Measurements from ENCODE around the gene DUOX1.

Gene DUOX1

DNA sequence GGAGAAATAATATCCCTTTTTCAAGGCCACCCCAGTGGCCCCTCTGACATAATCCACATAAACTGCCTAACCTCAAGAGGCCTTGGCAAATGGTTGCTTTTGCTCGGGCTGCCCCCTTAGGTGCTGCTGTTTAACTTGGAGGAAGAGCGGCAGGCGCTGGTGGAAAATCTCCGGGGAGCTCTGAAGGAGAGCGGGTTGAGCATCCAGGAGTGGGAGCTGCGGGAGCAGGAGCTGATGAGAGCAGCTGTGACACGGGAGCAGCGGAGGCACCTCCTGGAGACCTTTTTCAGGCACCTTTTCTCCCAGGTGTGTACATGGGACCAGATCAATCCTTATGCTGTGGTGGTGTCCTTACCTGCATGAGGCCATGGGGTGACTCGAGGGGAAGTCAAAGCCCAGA lies 15.0 kb downstream of the DUOX1 start:
- no peak for DNase-seq

DNA sequence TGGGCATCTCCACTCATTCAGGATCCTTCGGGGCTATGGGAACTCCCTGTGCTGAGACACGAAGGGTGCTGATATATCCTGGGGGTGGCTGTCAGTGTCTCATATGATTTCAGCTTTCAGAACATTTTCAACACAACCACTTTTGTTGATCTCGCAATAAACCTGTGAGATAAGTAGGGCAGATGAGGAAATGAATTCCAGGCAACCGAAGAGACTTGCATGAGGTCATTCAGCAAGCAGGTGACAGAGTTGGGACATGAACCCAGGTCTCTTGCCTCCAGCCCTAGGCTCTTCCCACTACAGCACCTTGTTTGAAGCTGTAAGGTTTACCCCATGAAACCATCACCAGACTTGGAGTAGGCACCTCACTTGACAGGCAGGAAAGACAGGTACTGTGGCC lies 16.6 kb downstream of the DUOX1 start:
- DNase-seq = no peak

DNA sequence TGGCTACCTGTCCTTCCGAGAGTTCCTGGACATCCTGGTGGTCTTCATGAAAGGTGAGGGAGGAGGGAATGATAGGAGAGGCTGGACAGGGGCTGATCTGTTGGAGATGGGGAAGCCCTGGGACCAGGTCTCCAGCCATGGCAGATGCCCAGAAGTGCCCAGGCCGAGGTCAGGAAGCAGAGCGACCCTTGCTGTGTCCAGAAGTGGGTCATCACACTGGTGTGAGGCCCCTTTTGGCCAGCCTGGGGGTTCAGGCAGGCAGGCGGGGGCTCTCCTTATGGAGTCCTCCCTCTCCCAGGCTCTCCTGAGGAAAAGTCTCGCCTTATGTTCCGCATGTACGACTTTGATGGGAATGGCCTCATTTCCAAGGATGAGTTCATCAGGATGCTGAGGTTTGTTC lies 17.8 kb downstream of the DUOX1 start:
- no peak for DNase-seq

DNA sequence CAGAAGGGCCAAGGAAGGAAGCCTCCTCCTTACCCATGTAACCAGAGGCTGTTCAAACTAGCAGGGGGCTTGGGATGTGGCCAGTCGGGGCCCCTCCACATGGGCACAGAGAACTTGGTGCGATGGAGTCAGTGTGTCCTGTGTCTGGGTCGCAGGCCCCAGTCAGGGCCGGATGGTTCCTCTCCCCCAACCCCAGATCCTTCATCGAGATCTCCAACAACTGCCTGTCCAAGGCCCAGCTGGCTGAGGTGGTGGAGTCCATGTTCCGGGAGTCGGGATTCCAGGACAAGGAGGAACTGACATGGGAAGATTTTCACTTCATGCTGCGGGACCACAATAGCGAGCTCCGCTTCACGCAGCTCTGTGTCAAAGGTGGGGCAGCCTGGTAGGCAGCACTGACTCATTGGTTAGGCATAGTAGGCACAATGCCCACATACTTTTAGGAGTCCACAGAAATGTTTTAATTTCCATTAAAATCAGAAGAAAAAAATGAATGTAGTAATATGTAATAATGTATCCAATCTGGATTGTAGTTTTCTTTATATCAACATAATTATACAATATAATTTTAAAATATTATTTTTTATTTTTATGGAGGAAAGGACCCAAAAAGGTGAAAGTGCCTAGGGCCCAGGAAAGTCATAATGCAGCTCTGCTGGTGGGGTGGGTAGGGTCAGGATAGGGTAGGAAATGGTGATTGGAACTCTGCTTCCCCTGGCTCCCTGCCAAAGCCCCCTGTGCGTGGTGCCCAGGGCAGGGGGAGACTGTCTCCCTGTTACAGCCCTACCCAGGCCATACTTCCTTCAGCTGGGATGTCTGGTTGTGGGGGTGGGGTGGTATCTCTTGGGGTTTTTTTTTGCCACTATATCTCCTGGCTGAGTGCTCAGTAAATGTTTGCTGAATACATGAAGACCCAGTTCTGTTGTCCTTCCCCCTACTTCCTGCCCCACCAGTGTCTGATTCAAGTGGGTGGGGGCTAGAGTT lies 18.6 kb downstream of the DUOX1 start:
- DNase-seq = no peak

DNA sequence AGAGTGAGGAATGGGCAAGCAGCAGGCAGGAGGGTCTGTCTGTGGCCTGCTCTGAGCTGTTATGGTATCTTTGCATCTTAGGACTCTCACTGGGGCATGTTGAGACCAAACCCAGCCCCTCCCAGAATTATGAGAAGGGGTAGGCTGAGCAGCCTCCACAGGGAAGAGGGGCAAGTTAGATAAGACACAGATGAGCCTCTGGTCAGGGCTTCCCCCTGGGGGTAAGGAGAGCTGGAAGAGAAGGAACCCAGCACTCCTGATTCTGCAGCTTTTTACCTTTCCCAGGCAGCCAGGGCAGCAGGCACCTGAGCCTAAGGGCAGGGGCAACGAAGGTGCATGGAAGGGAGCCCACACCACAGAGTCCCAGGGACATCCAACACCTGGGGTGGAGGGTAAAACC lies 19.3 kb downstream of the DUOX1 start:
- DNase-seq = no peak

DNA sequence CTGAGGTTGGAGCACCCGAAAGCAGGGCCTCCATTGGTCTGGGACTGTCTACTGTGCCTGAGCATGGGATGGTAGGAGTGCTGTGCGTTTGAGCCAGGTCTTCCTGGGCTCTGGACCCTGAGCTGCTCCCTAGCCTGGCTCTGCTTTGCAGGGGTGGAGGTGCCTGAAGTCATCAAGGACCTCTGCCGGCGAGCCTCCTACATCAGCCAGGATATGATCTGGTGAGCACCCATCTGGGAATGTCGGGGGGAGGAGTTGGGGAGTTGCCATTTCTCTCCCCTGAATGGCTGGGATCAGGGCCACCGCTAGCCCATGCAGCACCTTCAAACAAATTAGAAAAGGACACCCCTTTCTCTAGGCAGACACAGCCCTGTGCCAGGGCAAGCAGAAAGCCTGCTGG lies 20.7 kb downstream of the DUOX1 start:
- DNase-seq = no peak

DNA sequence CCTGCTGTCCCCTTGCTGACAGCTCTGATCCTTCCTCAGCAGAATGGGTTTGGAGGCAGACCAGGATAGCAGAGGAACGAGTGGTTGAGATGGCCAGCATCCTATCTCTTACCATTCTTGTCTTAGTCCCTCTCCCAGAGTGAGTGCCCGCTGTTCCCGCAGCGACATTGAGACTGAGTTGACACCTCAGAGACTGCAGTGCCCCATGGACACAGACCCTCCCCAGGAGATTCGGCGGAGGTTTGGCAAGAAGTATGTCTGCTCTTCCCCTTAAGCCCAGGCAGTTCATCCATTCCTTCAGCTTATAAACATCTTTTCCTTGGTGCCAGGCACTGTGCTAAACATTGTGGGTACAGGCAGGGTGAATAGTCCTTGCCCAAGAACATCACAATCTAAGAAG lies 21.2 kb downstream of the DUOX1 start:
- no peak for DNase-seq

DNA sequence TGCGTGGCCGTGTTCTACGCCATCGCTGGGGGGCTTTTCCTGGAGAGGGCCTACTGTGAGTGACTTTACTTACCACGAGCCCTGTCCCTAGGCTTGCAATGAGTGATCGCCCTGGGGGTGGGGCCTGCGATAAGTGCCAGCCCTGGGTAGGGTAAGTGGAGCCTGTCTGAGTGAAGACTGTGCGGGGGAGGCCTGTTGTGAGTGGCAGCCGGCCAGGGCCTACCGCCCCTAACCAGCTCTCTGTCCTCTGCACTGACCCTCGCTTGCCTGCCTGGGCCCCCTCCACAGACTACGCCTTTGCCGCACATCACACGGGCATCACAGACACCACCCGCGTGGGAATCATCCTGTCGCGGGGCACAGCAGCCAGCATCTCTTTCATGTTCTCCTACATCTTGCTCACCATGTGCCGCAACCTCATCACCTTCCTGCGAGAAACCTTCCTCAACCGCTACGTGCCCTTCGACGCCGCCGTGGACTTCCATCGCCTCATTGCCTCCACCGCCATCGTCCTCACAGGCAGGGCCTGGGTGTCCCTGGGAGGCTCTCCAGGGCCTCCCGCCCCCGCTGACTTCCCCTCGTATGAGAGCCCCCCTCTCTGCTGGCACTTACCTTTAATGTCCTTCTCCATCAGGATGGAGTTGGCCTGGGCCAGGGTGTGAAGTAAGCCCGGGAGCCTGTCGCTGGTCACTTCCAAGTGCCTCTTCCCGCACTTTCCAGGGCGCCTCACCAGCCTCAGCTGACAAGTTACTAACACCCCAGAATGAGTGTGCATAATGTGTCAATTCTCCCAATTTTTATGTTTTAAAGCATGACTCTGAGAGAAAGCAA lies 22.4 kb downstream of the DUOX1 start:
- DNase-seq = no peak

DNA sequence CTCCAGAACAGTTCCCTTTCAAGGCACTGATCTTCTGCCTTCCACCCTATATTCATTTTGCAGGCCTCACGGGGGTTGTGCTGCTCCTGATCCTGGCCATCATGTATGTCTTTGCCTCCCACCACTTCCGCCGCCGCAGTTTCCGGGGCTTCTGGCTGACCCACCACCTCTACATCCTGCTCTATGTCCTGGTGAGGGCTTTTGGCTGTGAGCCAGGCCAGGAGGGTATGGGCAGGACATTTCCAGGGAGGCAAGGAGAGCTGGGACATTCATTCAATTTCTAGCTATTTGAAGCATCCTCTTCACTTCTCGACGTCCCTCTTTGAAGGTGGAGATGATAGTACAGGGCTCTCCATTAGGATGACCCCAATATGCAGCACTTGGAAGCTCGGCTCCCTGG lies 25.9 kb downstream of the DUOX1 start:
- DNase-seq = no peak

DNA sequence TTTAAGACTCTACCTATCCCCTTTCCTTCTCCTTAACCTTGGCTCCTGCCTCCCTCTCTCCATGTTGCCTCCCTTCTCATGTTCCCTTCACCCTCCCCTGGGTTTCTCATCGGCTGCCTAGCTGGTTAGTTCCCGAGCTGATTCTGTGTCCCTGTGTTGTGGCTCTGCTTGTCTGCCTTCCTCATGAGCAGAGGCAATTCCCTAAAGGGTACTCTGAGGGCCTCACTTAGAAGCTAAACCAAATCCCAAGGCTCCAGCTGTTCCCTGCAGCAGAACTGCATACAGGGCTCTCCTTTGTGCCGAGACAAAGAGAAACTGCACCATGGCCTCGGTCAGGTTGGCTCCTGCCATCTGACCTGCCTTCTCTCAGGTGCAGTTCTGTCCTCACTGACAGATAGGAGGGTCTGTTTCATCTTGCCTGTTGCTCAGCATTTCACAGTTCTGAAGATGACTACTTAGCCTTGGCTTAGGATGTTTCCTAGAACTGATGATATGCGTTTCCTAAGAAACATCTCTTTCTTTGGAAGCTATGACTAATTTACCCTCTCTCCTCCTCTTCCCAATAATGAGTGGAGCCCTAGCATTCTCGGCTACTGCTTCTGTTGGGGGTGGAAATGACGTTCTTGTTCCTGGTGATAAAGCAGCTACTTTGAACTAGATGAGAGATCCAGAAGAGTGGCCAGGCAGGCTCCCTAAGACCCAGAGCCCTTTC lies 27.1 kb downstream of the DUOX1 start:
- DNase-seq = no peak

DNA sequence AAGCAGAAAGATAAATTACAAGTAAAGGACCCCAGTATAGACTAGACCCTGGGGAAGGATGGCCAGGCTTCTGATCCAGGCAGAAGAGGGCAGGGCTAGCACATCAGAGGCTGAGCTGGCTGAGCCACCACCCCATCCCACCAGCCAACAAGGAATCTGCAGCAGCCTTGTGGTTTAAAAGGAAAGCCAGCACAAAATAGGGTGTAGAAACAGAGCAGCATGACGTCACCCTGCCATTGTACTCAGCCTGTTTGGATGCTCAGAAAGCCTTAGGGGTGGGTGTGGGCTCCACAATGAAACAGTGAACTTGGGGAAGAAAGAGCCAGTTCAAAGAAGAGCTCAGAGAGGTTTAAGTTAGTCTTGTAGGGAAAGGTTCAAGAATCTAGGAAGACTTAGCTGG lies 28.2 kb downstream of the DUOX1 start:
- no peak for DNase-seq

DNA sequence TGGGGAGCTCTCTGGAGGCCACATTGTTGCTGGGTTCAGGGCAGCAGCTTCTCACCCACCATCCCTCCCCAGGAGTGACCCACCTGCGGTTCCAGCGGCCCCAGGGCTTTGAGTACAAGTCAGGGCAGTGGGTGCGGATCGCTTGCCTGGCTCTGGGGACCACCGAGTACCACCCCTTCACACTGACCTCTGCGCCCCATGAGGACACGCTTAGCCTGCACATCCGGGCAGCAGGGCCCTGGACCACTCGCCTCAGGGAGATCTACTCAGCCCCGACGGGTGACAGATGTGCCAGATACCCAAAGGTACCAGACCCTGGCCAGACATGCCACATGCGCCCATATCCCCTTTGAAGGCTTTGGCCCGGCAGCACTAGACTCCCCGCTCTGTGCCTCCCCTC lies 31.9 kb downstream of the DUOX1 start:
- DNase-seq = no peak

DNA sequence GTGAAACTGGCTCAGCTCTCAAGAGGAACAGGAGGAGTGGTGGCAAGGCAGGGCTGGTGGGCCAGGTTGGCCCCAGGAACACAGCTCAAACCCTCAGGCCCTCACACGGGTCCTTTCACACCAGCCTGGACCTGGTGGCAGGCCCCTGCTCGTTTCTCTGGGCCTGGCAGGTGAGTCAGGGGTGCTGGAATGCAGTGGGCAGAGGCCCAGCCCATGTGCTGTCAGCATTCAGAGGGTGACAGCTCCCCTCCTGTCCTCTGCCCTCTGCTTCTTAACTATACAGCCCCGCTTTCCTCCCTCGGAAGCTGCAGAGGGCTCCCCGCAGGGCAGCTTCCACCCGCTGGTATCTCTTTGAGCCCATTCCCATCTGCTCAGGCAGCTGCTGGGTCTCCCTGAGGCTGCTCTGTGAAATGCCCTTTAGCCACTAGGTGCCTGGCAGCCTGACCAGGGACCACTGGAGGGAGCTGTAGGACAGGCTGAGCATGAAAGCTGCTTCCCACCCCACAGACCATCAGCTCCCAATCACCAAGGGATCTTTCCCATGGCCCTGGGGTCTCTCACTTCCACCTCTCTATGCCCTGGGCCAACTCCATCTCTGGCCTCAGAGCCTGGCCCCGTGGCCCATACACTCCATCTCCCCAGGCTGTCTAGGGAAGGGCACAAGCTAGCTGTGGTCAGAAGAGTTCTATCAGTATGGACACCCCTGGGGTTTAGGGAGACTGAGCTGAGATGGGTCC lies 33.1 kb downstream of the DUOX1 start:
- no peak for DNase-seq

DNA sequence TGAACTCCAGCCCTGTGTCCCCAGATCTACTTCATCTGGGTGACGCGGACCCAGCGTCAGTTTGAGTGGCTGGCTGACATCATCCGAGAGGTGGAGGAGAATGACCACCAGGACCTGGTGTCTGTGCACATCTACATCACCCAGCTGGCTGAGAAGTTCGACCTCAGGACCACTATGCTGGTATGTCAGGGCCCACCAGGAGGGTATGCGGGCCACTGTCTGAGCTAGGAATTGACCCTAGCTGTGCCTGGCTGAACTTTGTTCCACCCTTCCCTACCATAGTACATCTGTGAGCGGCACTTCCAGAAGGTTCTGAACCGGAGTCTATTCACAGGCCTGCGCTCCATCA lies 33.7 kb downstream of the DUOX1 start:
- no peak for DNase-seq

DNA sequence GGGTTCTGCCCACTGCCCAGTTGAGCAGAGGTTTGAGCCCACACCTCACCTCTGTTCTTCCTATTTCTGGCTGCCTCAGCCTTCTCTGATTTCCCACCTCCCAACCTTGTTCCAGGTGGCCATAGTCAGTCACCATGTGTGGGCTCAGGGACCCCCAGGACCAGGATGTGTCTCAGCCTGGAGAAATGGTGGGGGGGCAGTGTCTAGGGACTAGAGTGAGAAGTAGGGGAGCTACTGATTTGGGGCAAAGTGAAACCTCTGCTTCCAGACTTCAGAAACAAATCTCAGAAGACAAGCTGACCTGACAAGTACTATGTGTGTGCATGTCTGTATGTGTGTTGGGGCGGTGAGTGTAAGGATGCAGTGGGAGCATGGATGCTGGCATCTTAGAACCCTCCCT lies 35.1 kb downstream of the DUOX1 start:
- no peak for DNase-seq

DNA sequence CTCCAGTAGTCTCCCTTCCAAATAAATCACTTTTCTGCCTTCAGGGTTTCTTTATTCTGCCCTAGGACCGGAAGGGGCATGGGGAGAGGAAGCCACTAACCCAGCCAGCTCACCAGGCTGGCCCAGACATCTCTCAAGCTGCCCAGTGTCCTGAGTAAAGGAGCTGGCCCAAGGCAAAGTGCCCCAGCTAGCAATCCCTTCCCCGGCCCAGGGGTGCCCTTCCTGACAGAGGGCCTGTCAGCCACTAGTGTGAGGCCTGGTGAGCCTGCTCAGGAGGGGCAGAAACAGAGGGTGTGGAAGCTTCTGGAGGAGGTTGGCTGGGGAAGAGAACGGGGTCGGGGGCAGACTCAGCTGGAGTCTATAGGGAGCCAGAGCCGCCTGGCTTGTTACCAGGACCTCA lies 35.7 kb downstream of the DUOX1 start:
- no peak for DNase-seq

DNA sequence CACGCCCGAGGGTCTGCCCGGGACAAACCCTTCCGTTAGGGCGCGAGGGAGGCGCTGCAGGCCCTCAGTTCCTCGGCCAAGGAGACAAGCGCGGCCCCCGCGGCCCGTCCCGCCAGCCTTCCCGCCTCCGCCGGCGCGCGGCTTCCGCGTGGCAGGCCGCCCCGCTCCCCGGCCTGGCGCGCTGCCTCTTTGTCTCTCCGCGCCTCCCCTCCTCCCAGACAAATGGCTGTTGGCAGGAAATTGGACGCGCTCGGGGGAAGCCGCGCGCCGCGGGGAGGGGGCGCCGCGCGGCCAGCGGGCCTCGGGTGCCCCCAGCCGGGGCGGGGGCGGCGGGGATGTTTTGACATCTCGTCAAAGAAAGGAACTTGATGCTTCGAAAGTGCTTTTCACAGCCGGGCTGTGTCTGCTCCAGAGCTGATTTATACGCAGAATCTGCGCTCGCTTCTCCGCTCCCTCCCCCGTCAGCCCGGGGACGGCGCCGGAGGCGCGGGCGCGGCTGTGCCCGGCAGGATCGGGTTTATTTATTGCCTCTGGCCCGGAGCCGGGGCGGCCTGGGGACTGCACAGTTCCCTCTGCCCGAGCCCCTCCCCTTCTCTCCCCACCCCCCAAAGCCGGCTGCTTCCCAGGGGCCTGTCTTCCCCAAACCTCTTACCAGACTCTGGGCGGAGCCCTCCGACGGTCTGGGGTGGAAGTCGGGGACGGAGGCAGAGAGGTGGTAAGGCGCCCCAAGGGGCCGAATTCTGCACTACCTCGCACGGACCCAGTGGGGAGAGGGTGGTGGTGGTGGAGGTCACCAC lies 37.2 kb downstream of the DUOX1 start:
- no peak for DNase-seq

DNA sequence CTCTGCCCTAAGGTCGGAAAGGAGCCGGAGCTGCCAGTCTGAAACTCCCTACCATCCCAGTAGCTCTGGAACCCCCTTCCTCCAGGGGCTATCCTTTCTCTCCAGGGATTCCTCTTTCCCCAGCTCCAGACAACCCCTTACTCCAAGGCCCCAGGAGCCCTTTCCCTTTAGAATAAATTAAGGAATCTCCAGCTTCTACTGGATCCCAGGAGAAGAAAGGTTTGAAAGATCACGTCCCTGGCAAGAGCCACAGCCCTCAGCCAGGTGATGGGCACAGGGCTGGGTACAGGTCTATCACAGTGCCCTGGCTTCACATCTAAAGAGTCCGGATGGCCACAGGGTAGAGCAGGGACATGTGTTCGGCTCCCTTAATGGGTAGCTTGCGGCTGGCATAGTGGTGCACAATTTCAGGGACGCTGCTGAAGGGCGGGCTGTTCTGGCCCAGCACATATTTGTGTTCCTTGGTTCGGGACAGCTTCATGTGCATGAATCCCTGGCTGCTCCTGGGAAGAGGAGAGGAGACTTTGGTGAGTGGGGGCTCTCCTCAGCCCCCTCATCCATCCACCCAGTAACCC lies 37.9 kb downstream of the DUOX1 start:
- no peak for DNase-seq

DNA sequence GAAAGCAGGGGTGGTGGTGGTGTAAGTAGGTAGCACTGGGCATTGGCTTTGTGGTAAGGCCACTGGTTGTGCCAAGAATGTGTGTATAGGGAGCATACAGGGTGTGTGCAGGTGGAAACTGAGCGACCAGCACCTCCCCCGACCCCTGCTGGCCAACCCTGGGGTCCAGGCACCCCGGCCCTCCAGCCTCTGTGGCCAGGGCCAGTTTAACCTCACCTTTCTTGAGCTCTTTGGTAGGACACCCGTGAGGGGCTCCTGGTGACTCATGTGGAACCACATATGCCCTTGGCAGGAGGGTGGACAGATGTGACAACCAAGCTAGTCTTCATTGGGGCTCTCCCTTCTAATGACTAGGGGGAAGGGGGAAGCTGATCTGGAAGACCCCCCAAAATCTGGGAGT lies 38.5 kb downstream of the DUOX1 start:
- no peak for DNase-seq

DNA sequence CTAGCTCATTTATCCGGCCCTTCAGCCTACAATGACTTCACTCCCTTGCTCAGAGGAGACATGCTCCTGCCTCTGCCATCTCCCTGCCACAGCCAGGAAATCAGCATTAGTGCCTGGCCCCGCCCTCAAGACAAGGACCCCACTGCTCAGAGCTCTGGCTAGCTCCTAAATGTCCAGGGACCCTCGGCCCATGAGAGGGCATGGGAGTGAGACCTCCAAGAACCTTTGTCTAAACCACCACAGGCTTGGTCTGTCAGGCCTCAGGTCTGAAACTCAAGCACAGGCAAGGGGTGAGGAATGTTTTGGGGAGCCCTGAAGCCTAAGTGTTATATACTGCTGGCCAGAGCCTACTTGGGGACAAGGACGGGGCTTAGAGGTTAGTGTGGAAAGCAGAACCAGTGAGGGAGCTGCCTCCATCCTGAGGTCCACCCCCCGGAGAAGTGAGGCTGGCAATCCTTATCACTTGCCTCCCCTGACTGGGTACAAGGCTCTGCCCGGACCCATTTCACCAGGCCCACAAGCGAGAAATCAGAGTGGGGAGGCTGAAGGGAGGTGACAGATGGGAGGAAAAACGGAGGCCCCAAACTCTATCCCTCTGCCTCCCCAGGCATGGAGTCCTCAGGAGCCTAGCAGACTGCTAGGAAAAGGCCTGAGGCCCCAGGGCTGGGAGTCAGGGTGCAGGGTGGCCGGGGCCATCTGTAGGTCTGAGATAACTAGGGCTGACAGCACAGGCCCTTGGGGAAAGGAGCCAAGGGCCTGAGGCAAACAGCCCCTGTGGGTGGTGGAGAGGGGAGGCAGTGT lies 39.2 kb downstream of the DUOX1 start:
- DNase-seq = no peak

Measured in NCI-H1417 treated with DMSO at 0.1 percent for 48 hours (cell line).